ENCODE results near the gene ZDHHC14. TPM values are rescaled to one million over a fixed set of nuclear protein-coding genes. Genes with fewer than 3 reads are reported as not detected.

The ZDHHC14 gene
- total RNA-seq, 1 experiment from 2014 or later = 4.9 TPM

DNA sequence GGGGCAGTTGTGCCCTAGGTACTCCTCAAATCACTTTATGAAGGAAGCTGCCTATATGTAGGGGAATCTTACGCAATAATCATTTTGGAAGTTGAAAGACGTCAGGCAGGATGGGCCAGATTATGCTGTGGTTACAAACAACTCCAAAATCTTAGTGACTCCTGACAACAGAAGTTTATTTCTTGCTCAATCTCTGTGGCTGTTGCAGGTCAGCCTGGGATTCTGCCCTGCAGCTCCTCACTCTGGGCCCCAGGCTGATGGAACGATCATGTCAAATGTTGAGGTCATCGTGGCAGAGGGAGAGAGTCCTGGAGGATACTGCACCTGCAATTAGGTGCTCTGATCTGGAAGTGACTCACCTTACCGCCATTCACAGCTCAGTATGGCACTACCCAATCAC is 88.4 kb downstream of the ZDHHC14 start:
- ATAC-seq = no peak
- DNase-seq = peak; percentile 60
- Histone ChIP-seq H3K4me3 (ENCODE audit: low read length) (no peak overlapping the region), H4K20me1 (ENCODE audit: low read length) (no peaks in the 10 kb centered on the region), H2AFZ (ENCODE audit: low read length) (no peak overlapping the region), H3K9me2 (replicated peaks; ENCODE audit: low read length) (no peaks in the 10 kb centered on the region), H3K27ac (ENCODE audit: low read length) (no peak overlapping the region; the same call in 1 of the 2 replicates), H3K36me3 (ENCODE audit: low read depth, low read length) (no peaks in the 10 kb centered on the region), H3K4me2 (ENCODE audit: low read length) (no peak overlapping the region), H3K9me3 (ENCODE audit: low read length) (no peaks in the 10 kb centered on the region), H3K9ac (ENCODE audit: low read length) (no peak overlapping the region), H3K79me2 (ENCODE audit: low read length) (no peaks in the 10 kb centered on the region), H3F3A (ENCODE audit: low read length, unreplicated experiment) (no peaks in the 10 kb centered on the region), H3K27me3 (ENCODE audit: low read length) (no peaks in the 10 kb centered on the region), H3K4me1 (ENCODE audit: insufficient read depth, low read length) (peaks cover 12% of the 10 kb centered on the region; the same call in 1 of the 2 replicates)
- ChIA-PET POLR2A (ENCODE audit: unreplicated experiment) (no interaction called here), CTCF (no interaction called here)
- intact Hi-C loops (cut with micrococcal nuclease) = no loop called here
- no TSS peak for BruUV-seq (replicated peaks)
- TF ChIP-seq EZH2phosphoT487 (IDR thresholded peaks at IDR 0.05; ENCODE audit: borderline replicate concordance, low read length) = no peak
- no peak for TF ChIP-seq CTCF (conservative IDR thresholded peaks at IDR 0.05; ENCODE audit: low read depth, low read length)
- no peak for TF ChIP-seq EZH2 (IDR thresholded peaks at IDR 0.05; ENCODE audit: low read length, unreplicated experiment)

DNA sequence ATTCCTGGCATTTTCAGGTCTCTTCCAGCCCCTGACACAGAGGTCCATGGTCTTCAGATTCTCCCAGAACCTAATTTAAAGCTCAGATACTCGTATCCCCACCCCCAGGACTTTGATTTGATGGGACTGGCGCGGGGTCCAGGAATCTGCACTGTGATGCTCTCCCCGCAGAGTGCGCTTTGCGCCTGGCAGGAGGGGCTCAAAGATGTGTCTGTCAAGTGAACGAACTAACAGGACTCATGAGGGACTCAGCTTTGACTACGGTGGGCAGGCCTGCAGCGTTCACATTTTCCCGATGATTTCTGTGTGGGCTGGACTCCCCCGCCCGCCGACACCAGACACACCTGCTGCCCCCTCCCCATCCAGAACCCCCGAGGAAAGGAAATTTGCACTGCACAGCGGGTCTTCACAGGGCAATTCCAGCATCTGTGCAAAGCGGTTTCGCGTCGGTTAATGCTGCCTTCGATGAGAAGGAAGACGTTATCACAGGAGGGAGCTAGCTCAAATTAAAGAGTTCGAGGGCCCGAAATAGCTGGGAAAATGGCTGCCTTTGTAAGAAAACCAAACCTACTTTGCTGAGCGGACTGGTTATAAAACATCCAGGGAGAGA is 90.2 kb downstream of the ZDHHC14 start:
- TF ChIP-seq EZH2phosphoT487 (IDR thresholded peaks at IDR 0.05; ENCODE audit: borderline replicate concordance, low read length) (no peak), EZH2 (IDR thresholded peaks at IDR 0.05; ENCODE audit: low read length, unreplicated experiment) (no peak), CTCF (conservative IDR thresholded peaks at IDR 0.05; ENCODE audit: low read depth, low read length) (no peak)
- H3K79me2 ChIP-seq (ENCODE audit: low read length) = no peaks in the 10 kb centered on the region
- DNase-seq = no peak
- H3K36me3 ChIP-seq (ENCODE audit: low read depth, low read length) = no peaks in the 10 kb centered on the region
- H2AFZ ChIP-seq (ENCODE audit: low read length) = no peak overlapping the region
- H3K4me2 ChIP-seq (ENCODE audit: low read length) = no peak overlapping the region
- H3K27me3 ChIP-seq (ENCODE audit: low read length) = no peaks in the 10 kb centered on the region
- H3K4me1 ChIP-seq (ENCODE audit: insufficient read depth, low read length) = peaks cover 12% of the 10 kb centered on the region; the same call in 1 of the 2 replicates
- no peak overlapping the region for H3K27ac ChIP-seq (ENCODE audit: low read length)
- H3F3A ChIP-seq (ENCODE audit: low read length, unreplicated experiment) = no peaks in the 10 kb centered on the region
- no peak overlapping the region for H3K9ac ChIP-seq (ENCODE audit: low read length)
- no peaks in the 10 kb centered on the region for H4K20me1 ChIP-seq (ENCODE audit: low read length)
- POLR2A ChIA-PET (ENCODE audit: unreplicated experiment) = no interaction called here
- no peak for ATAC-seq
- H3K9me2 ChIP-seq (replicated peaks; ENCODE audit: low read length) = no peaks in the 10 kb centered on the region
- CTCF ChIA-PET = no interaction called here
- no peak overlapping the region for H3K4me3 ChIP-seq (ENCODE audit: low read length)
- intact Hi-C loops (cut with micrococcal nuclease) = no loop called here
- H3K9me3 ChIP-seq (ENCODE audit: low read length) = no peaks in the 10 kb centered on the region
- BruUV-seq (replicated peaks) = no TSS peak

- no peak for TF ChIP-seq EZH2 (IDR thresholded peaks at IDR 0.05; ENCODE audit: low read length, unreplicated experiment)
- TF ChIP-seq EZH2phosphoT487 (IDR thresholded peaks at IDR 0.05; ENCODE audit: borderline replicate concordance, low read length) = no peak
- TF ChIP-seq CTCF (conservative IDR thresholded peaks at IDR 0.05; ENCODE audit: low read depth, low read length) = no peak
- H3K79me2 ChIP-seq (ENCODE audit: low read length) = no peaks in the 10 kb centered on the region
- POLR2A ChIA-PET (ENCODE audit: unreplicated experiment) = no interaction called here
- H3K4me3 ChIP-seq (ENCODE audit: low read length) = no peak overlapping the region
- no peaks in the 10 kb centered on the region for H3K9me3 ChIP-seq (ENCODE audit: low read length)
- no peak overlapping the region for H3K27ac ChIP-seq (ENCODE audit: low read length)
- ATAC-seq (no peak), DNase-seq (no peak)
- H3K9me2 ChIP-seq (replicated peaks; ENCODE audit: low read length) = no peaks in the 10 kb centered on the region
- H2AFZ ChIP-seq (ENCODE audit: low read length) = no peak overlapping the region
- no peaks in the 10 kb centered on the region for H4K20me1 ChIP-seq (ENCODE audit: low read length)
- peaks cover 12% of the 10 kb centered on the region; the same call in 1 of the 2 replicates for H3K4me1 ChIP-seq (ENCODE audit: insufficient read depth, low read length)
- H3K4me2 ChIP-seq (ENCODE audit: low read length) = no peak overlapping the region
- BruUV-seq (replicated peaks) = no TSS peak
- no peak overlapping the region for H3K9ac ChIP-seq (ENCODE audit: low read length)
- CTCF ChIA-PET = no interaction called here
- H3F3A ChIP-seq (ENCODE audit: low read length, unreplicated experiment) = no peaks in the 10 kb centered on the region
- H3K36me3 ChIP-seq (ENCODE audit: low read depth, low read length) = no peaks in the 10 kb centered on the region
- intact Hi-C loops (cut with micrococcal nuclease) = no loop called here
- H3K27me3 ChIP-seq (ENCODE audit: low read length) = no peaks in the 10 kb centered on the region
These were observed 91.1 kb downstream of the ZDHHC14 start for GRCh38 chr6:157471895-157472686.

Measured in PC-3 (cell line).